KMS-11 (cell line): ENCODE data around the gene BLOC1S3.

Source experiments
- H2AFZ ChIP-seq: fragments of 200-600 bp; sonication (generic); 2 replicates; pipeline ENCODE4 v1.6.1; 2016; ENCODE audit warnings: antibody characterized with exemption, mixed run types, low read depth
- H3K27ac ChIP-seq: fragments of 200-600 bp; sonication (generic); 2 replicates; pipeline ENCODE4 v1.6.1; 2016; ENCODE audit warnings: mild to moderate bottlenecking, mixed run types
- H3K27me3 ChIP-seq: fragments of 200-600 bp; sonication (generic); 2 replicates; pipeline ENCODE4 v1.6.1; 2017; ENCODE audit warnings: mild to moderate bottlenecking, low read depth, mixed run types, moderate library complexity; ENCODE audit not compliant: insufficient read depth
- H3K36me3 ChIP-seq: fragments of 200-600 bp; sonication (generic); 2 replicates; pipeline ENCODE4 v1.6.1; 2017; ENCODE audit warnings: mild to moderate bottlenecking, mixed run types; ENCODE audit not compliant: insufficient read depth
- H3K4me1 ChIP-seq: fragments of 200-600 bp; sonication (generic); 2 replicates; pipeline ENCODE4 v1.6.1; 2016; ENCODE audit warnings: mild to moderate bottlenecking, low read depth, mixed run types; ENCODE audit not compliant: poor library complexity, severe bottlenecking
- H3K4me2 ChIP-seq: fragments of 200-600 bp; sonication (generic); 2 replicates; pipeline ENCODE4 v1.7.0; 2016; ENCODE audit warnings: mild to moderate bottlenecking, mixed run types
- H3K4me3 ChIP-seq: fragments of 200-600 bp; sonication (generic); IDR thresholded peaks from 2 replicates; pipeline ENCODE4 v1.6.1; 2017; ENCODE audit warnings: low read depth, low read length, mixed read lengths; ENCODE audit not compliant: insufficient read depth
- H3K79me2 ChIP-seq: fragments of 200-600 bp; sonication (generic); 2 replicates; pipeline ENCODE4 v1.6.1; 2016; ENCODE audit warnings: low read depth, mixed run types; ENCODE audit not compliant: insufficient read depth
- H3K9ac ChIP-seq: fragments of 200-600 bp; sonication (generic); 2 replicates; pipeline ENCODE4 v1.6.1; 2016; ENCODE audit warnings: mild to moderate bottlenecking, mixed run types
- H4K20me1 ChIP-seq: fragments of 200-600 bp; sonication (generic); 2 replicates; pipeline ENCODE4 v1.6.1; 2016; ENCODE audit warnings: mild to moderate bottlenecking, mixed run types; ENCODE audit not compliant: insufficient read depth
- CTCF ChIP-seq: fragments of 200-600 bp; sonication (generic); conservative IDR thresholded peaks from 2 replicates; pipeline ENCODE4 v1.6.1; 2017; ENCODE audit warnings: low read depth, mild to moderate bottlenecking, antibody characterized with exemption, low read length, moderate library complexity, mixed read lengths

Gene BLOC1S3

GRCh38 chr19:45161738-45162607 lies 16.6 kb upstream of the BLOC1S3 start:
- H2AFZ ChIP-seq: no peak overlapping the region
- no peak overlapping the region for H3K9ac ChIP-seq
- no peaks in the 10 kb centered on the region for H4K20me1 ChIP-seq
- peaks cover 14% of the 10 kb centered on the region for H3K4me1 ChIP-seq
- no peak; the same call in 1 of the 2 replicates for TF ChIP-seq CTCF
- no peak overlapping the region for H3K4me3 ChIP-seq
- no peak overlapping the region for H3K4me2 ChIP-seq
- no peaks in the 10 kb centered on the region for H3K79me2 ChIP-seq
- no peaks in the 10 kb centered on the region for H3K36me3 ChIP-seq
- H3K27ac ChIP-seq: no peak overlapping the region
- 0 out of 2 replicates have a peak, but pooled peaks cover 3% of the 10 kb centered on the region for H3K27me3 ChIP-seq

- Histone ChIP-seq H4K20me1 (no peaks in the 10 kb centered on the region), H3K4me1 (peaks cover 14% of the 10 kb centered on the region)
Measured at GRCh38 chr19:45162608-45163143, 15.9 kb upstream of the BLOC1S3 start.

GRCh38 chr19:45163156-45163555 lies 15.4 kb upstream of the BLOC1S3 start:
- no peak overlapping the region for H3K4me3 ChIP-seq
- H3K36me3 ChIP-seq: no peaks in the 10 kb centered on the region
- H3K79me2 ChIP-seq: no peaks in the 10 kb centered on the region
- no peak overlapping the region for H3K4me2 ChIP-seq
- 0 out of 2 replicates have a peak, but pooled peaks cover 3% of the 10 kb centered on the region for H3K27me3 ChIP-seq
- H4K20me1 ChIP-seq: no peaks in the 10 kb centered on the region
- no peak overlapping the region for H3K9ac ChIP-seq
- no peak overlapping the region for H2AFZ ChIP-seq
- TF ChIP-seq CTCF: no peak
- H3K4me1 ChIP-seq: peaks cover 14% of the 10 kb centered on the region
- H3K27ac ChIP-seq: no peak overlapping the region

More at GRCh38 chr19:45162608-45163143, 15.9 kb upstream of the BLOC1S3 start:
- Histone ChIP-seq H3K36me3 (no peaks in the 10 kb centered on the region), H3K27ac (no peak overlapping the region), H3K4me3 (no peak overlapping the region), H3K79me2 (no peaks in the 10 kb centered on the region), H3K27me3 (0 out of 2 replicates have a peak, but pooled peaks cover 3% of the 10 kb centered on the region), H3K4me2 (no peak overlapping the region), H2AFZ (no peak overlapping the region), H3K9ac (no peak overlapping the region)
- no peak for TF ChIP-seq CTCF

- Histone ChIP-seq H3K4me3 (no peak overlapping the region), H3K4me2 (no peak overlapping the region; the same call in 1 of the 2 replicates)
Measured at GRCh38 chr19:45163751-45164460, 14.7 kb upstream of the BLOC1S3 start.

More at GRCh38 chr19:45163751-45164460, 14.7 kb upstream of the BLOC1S3 start:
- no peaks in the 10 kb centered on the region for H3K36me3 ChIP-seq
- no peak overlapping the region for H2AFZ ChIP-seq
- H3K9ac ChIP-seq: no peak overlapping the region
- no peaks in the 10 kb centered on the region for H3K79me2 ChIP-seq
- TF ChIP-seq CTCF: no peak
- H3K27me3 ChIP-seq: 0 out of 2 replicates have a peak, but pooled peaks cover 3% of the 10 kb centered on the region
- peaks cover 14% of the 10 kb centered on the region for H3K4me1 ChIP-seq
- no peaks in the 10 kb centered on the region for H4K20me1 ChIP-seq
- no peak overlapping the region for H3K27ac ChIP-seq
